Bronchial epithelial cell (primary cell): ENCODE data around the gene MOV10L1. TPM values are rescaled to one million over a fixed set of nuclear protein-coding genes. Genes with fewer than 3 reads are reported as not detected.

ENCODE experiments used
- DNase-seq: peaks from one replicate; pipeline ENCODE4 v3.0.0-alpha.2; 2010; ENCODE audit warnings: low read depth
- FAIRE-seq: peaks from 2 replicates; lab custom pipeline; 2011; peaks lifted over from hg19 to GRCh38; lab: Jason Lieb, UNC
- H3K27me3 ChIP-seq: 2 replicates; pipeline ENCODE4 v1.5.1; 2011; ENCODE audit warnings: low read length; ENCODE audit not compliant: control insufficient read depth, insufficient read depth
- H3K36me3 ChIP-seq: 2 replicates; pipeline ENCODE4 v1.5.1; 2011; ENCODE audit warnings: low read length; ENCODE audit not compliant: control insufficient read depth, insufficient read depth
- H3K4me3 ChIP-seq: 2 replicates; pipeline ENCODE4 v1.5.1; 2011; ENCODE audit warnings: mild to moderate bottlenecking, low read depth, low read length, control low read depth
- total RNA-seq: library from RNA; depleted of rRNA; stranded (reverse); fragments of >200 nt; gene quantifications from 2 replicates; pipeline ENCODE4 v1.2.1, GENCODE V29; 2014
- TF ChIP-seq, protein P1 (sequence below): IDR thresholded peaks from 2 replicates; pipeline ENCODE4 v1.5.1; 2011; ENCODE audit warnings: mild to moderate bottlenecking, moderate library complexity, low read length, control low read depth, inconsistent platforms; ENCODE audit not compliant: insufficient read depth, severe bottlenecking

Gene MOV10L1
- total RNA-seq, 1 donor from 2014 or later, result 0.26 TPM

- TF ChIP-seq, protein P1, sequence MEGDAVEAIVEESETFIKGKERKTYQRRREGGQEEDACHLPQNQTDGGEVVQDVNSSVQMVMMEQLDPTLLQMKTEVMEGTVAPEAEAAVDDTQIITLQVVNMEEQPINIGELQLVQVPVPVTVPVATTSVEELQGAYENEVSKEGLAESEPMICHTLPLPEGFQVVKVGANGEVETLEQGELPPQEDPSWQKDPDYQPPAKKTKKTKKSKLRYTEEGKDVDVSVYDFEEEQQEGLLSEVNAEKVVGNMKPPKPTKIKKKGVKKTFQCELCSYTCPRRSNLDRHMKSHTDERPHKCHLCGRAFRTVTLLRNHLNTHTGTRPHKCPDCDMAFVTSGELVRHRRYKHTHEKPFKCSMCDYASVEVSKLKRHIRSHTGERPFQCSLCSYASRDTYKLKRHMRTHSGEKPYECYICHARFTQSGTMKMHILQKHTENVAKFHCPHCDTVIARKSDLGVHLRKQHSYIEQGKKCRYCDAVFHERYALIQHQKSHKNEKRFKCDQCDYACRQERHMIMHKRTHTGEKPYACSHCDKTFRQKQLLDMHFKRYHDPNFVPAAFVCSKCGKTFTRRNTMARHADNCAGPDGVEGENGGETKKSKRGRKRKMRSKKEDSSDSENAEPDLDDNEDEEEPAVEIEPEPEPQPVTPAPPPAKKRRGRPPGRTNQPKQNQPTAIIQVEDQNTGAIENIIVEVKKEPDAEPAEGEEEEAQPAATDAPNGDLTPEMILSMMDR, result no peak
- DNase-seq, result no peak
- H3K36me3 ChIP-seq, result peaks cover 23% of the 10 kb centered on the region
Measured at GRCh38 chr22:50205781-50206569, 116.2 kb downstream of the MOV10L1 start.

DNA sequence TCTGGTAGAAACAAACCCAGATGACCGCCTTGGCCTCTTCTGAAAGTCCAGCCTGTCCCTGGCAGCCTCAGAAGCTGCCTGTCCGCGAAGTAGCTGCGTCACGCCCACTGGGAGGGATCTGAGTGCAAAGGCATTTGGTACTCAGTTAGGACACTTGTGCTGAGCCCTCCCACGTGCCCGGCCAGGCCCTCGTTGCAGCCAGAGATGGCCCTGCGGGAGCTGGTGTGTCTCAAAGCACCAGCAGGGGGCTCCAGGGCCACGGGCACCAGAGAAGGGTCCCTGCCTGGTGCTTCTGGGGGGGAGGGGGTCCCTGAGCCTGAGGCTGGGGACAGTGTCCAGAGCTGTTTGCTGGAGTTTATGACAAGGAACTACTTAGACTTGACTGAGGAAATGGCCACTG, 116.8 kb downstream of the MOV10L1 start:
- TF ChIP-seq, protein P1, result peak; percentile 45
- H3K4me3 ChIP-seq, result no peak overlapping the region
- FAIRE-seq (no peak), DNase-seq (no peak)
- H3K36me3 ChIP-seq, result peaks cover 25% of the 10 kb centered on the region
- H3K27me3 ChIP-seq, result no peaks in the 10 kb centered on the region

More at GRCh38 chr22:50205781-50206569, 116.2 kb downstream of the MOV10L1 start:
- FAIRE-seq, result no peak
- Histone ChIP-seq H3K4me3 (no peak overlapping the region), H3K27me3 (no peaks in the 10 kb centered on the region)

- Histone ChIP-seq H3K27me3 (no peaks in the 10 kb centered on the region), H3K36me3 (peaks cover 28% of the 10 kb centered on the region), H3K4me3 (no peak overlapping the region)
- FAIRE-seq (no peak), DNase-seq (no peak)
- TF ChIP-seq, protein P1, result no peak
Measured at GRCh38 chr22:50207383-50208140, 117.8 kb downstream of the MOV10L1 start.

GRCh38 chr22:50208430-50208938, 118.7 kb downstream of the MOV10L1 start:
- Histone ChIP-seq H3K27me3 (no peaks in the 10 kb centered on the region), H3K4me3 (no peak overlapping the region), H3K36me3 (peaks cover 29% of the 10 kb centered on the region)
- FAIRE-seq, result no peak
- no peak for DNase-seq
- TF ChIP-seq, protein P1, result no peak

- FAIRE-seq, result no peak
Measured at GRCh38 chr22:50208939-50209892, 119.4 kb downstream of the MOV10L1 start.

More at GRCh38 chr22:50208939-50209892, 119.4 kb downstream of the MOV10L1 start:
- no peaks in the 10 kb centered on the region for H3K27me3 ChIP-seq
- no peak for DNase-seq
- TF ChIP-seq, protein P1, result no peak
- peaks cover 29% of the 10 kb centered on the region for H3K36me3 ChIP-seq
- no peak overlapping the region for H3K4me3 ChIP-seq
